Neural cell (in vitro differentiated cells): ENCODE data around the gene KCNK15. TPM values are rescaled to one million over a fixed set of nuclear protein-coding genes. Genes with fewer than 3 reads are reported as not detected.

Experiments
- H2AFZ ChIP-seq: fragments of 200-600, 300-800 bp; sonication (generic), shearing (Covaris generic); 2 replicates; pipeline ENCODE4 v1.6.0; 2014; ENCODE audit warnings: low read depth, mild to moderate bottlenecking, antibody characterized with exemption, low read length, moderate library complexity
- H3F3A ChIP-seq: fragments of 200-600 bp; shearing (Covaris generic); 2 replicates; pipeline ENCODE4 v1.6.1; 2016; ENCODE audit warnings: mild to moderate bottlenecking, moderate library complexity, mixed read lengths, antibody characterized with exemption, low read length; ENCODE audit not compliant: insufficient read depth, poor library complexity, severe bottlenecking
- H3K27ac ChIP-seq: fragments of 200-600, 300-800 bp; sonication (generic), shearing (Covaris generic); 2 replicates; pipeline ENCODE4 v1.5.1; 2014; ENCODE audit warnings: mild to moderate bottlenecking, low read length, moderate library complexity
- H3K27me3 ChIP-seq: fragments of 300-800, 200-600 bp; sonication (generic), shearing (Covaris generic); 2 replicates; pipeline ENCODE4 v1.6.0; 2014; ENCODE audit warnings: mild to moderate bottlenecking, low read depth, low read length, moderate library complexity; ENCODE audit not compliant: insufficient read depth
- H3K36me3 ChIP-seq: fragments of 300-800, 200-600 bp; sonication (generic), shearing (Covaris generic); 2 replicates; pipeline ENCODE4 v1.5.1; 2014; ENCODE audit warnings: mild to moderate bottlenecking, antibody characterized with exemption, low read length, moderate library complexity; ENCODE audit not compliant: insufficient read depth
- H3K4me2 ChIP-seq: fragments of 300-800, 200-600 bp; sonication (generic), shearing (Covaris generic); 2 replicates; pipeline ENCODE4 v1.6.0; 2014; ENCODE audit warnings: mild to moderate bottlenecking, low read length
- H3K4me3 ChIP-seq: fragments of 300-800, 200-600 bp; sonication (generic), shearing (Covaris generic); 2 replicates; pipeline ENCODE4 v1.5.1; 2014; ENCODE audit warnings: mild to moderate bottlenecking, low read length, moderate library complexity
- H3K79me2 ChIP-seq: fragments of 200-600 bp; shearing (Covaris generic); replicated peaks from 2 replicates; pipeline ENCODE4 v1.6.0; 2014; ENCODE audit warnings: mild to moderate bottlenecking, low read length, moderate library complexity; ENCODE audit not compliant: insufficient read depth
- H3K9ac ChIP-seq: fragments of 300-800, 200-600 bp; sonication (generic), shearing (Covaris generic); 2 replicates; pipeline ENCODE4 v1.6.1; 2016; ENCODE audit warnings: mild to moderate bottlenecking, low read length, mixed read lengths
- H3K9me2 ChIP-seq: fragments of 200-600 bp; shearing (Covaris generic); 2 replicates; pipeline ENCODE4 v1.6.1; 2016; ENCODE audit warnings: mild to moderate bottlenecking, low read length, mixed read lengths; ENCODE audit not compliant: insufficient read depth
- H3K9me3 ChIP-seq: fragments of 200-600, 300-800 bp; sonication (generic), shearing (Covaris generic); 2 replicates; pipeline ENCODE4 v1.6.1; 2016; ENCODE audit warnings: mild to moderate bottlenecking, mixed run types, low read length, moderate library complexity, mixed read lengths
- H4K20me1 ChIP-seq: fragments of 200-600 bp; shearing (Covaris generic); 2 replicates; pipeline ENCODE4 v1.6.1; 2016; ENCODE audit warnings: mild to moderate bottlenecking, mixed run types; ENCODE audit not compliant: insufficient read depth
- CTCF ChIP-seq: fragments of 450-650 bp; IDR thresholded peaks from 2 replicates; pipeline ENCODE4 v1.5.1; 2014; ENCODE audit warnings: antibody characterized with exemption, mild to moderate bottlenecking, moderate library complexity; ENCODE audit not compliant: poor library complexity, severe bottlenecking
- EP300 ChIP-seq: fragments of 450-650 bp; conservative IDR thresholded peaks from 2 replicates; pipeline ENCODE4 v1.6.1; 2014; ENCODE audit warnings: antibody characterized with exemption, mild to moderate bottlenecking, moderate library complexity; ENCODE audit not compliant: poor library complexity, severe bottlenecking
- EZH2 ChIP-seq: fragments of 200-600, 300-800 bp; shearing (Covaris generic), sonication (generic); IDR thresholded peaks from 2 replicates; pipeline ENCODE4 v1.6.1; 2014; ENCODE audit warnings: antibody characterized with exemption, low read length, borderline replicate concordance, mild to moderate bottlenecking; ENCODE audit not compliant: insufficient read depth, poor library complexity, severe bottlenecking
- MXI1 ChIP-seq: fragments of 450-650 bp; conservative IDR thresholded peaks from 2 replicates; pipeline ENCODE4 v1.6.1; 2014; ENCODE audit warnings: antibody characterized with exemption, mild to moderate bottlenecking; ENCODE audit not compliant: poor library complexity, severe bottlenecking
- POLR2AphosphoS5 ChIP-seq: IDR thresholded peaks from 2 replicates; pipeline ENCODE4 v1.6.1; 2012
- RAD21 ChIP-seq: fragments of 450-650 bp; conservative IDR thresholded peaks from 2 replicates; pipeline ENCODE4 v1.6.1; 2014; ENCODE audit warnings: antibody characterized with exemption, mild to moderate bottlenecking, moderate library complexity
- REST ChIP-seq: IDR thresholded peaks from 2 replicates; pipeline ENCODE4 v1.6.1; 2012; ENCODE audit warnings: borderline replicate concordance
- SMC3 ChIP-seq: fragments of 450-650 bp; conservative IDR thresholded peaks from 2 replicates; pipeline ENCODE4 v1.6.1; 2014; ENCODE audit warnings: antibody characterized with exemption, mild to moderate bottlenecking, moderate library complexity; ENCODE audit not compliant: poor library complexity
- TAF1 ChIP-seq: IDR thresholded peaks from 2 replicates; pipeline ENCODE4 v1.6.1; 2012; ENCODE audit warnings: low read depth
- polyA plus RNA-seq: library from polyadenylated mRNA; depleted of rRNA; stranded (reverse); fragments of >200 nt; gene quantifications from 2 replicates; pipeline ENCODE4 v1.2.3, GENCODE V29; 2014

The KCNK15 gene
- polyA plus RNA-seq, 1 donor from 2014 or later = not detected

DNA sequence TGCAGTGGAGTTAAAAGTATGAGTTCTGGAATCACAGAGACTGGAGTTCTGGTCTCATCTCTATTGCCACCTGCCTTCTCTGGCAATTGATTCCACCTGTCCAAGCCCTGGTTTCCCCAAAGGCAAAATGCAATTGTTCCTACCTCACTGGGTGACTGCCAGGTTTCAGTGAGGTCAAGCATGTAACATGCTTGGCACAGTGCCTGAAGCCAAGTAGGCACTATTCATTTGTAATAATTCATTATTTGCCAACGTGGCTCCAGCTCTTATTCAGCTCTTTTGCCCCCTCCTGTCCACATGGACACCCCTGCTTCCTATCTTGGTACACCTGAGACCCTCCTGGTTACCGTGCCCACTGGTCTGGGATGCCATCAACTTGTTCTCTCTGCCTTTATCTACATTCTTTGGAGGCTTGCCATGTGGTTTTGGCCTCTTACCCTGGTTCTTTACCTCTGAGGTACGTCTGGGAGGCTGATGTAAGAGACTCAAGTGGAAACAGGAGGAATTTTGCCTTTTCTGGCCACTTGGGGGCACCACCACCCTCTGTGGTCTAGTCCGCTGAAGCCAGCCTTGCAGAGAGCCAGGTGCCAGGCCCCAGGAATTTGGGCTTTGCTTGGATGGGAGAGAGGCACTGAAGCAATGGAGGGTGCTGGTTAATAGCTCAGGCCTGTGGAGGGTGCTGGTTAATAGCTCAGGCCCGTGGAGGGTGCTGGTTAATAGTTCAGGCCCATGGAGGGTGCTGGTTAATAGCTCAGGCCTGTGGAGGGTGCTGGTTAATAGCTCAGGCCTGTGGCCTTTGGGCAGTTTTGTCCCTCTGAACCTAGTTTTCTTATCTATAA lies 1.7 kb downstream of the KCNK15 start:
- TF ChIP-seq CTCF (peak; percentile 85), EZH2 (no peak), TAF1 (no peak), SMC3 (peak; percentile 89), RAD21 (peak; percentile 81), POLR2AphosphoS5 (no peak), EP300 (no peak), REST (no peak)
- peaks cover 24% of the 10 kb centered on the region for H3K27me3 ChIP-seq
- no peaks in the 10 kb centered on the region for H3K79me2 ChIP-seq
- no peaks in the 10 kb centered on the region for H4K20me1 ChIP-seq
- H3K36me3 ChIP-seq = no peaks in the 10 kb centered on the region
- no peak overlapping the region for H2AFZ ChIP-seq
- H3K4me3 ChIP-seq = no peak overlapping the region
- H3K9me2 ChIP-seq = no peaks in the 10 kb centered on the region
- H3K9ac ChIP-seq = no peak overlapping the region
- no peaks in the 10 kb centered on the region for H3K9me3 ChIP-seq
- peaks cover 3% of the 10 kb centered on the region for H3F3A ChIP-seq
- H3K4me2 ChIP-seq = no peak overlapping the region
- H3K27ac ChIP-seq = no peak overlapping the region

GRCh38 chr20:44748005-44748370 lies 2.3 kb downstream of the KCNK15 start:
- no peaks in the 10 kb centered on the region for H3K9me3 ChIP-seq
- no peak overlapping the region for H3K4me2 ChIP-seq
- H3K4me3 ChIP-seq = no peak overlapping the region
- no peaks in the 10 kb centered on the region for H3K9me2 ChIP-seq
- H3K27me3 ChIP-seq = peaks cover 24% of the 10 kb centered on the region
- no peaks in the 10 kb centered on the region for H4K20me1 ChIP-seq
- H3K79me2 ChIP-seq = no peaks in the 10 kb centered on the region
- no peak overlapping the region for H3K27ac ChIP-seq
- TF ChIP-seq CTCF = no peak
- no peak for TF ChIP-seq MXI1
- TF ChIP-seq TAF1 = no peak
- no peak for TF ChIP-seq POLR2AphosphoS5
- no peak for TF ChIP-seq RAD21
- TF ChIP-seq SMC3 = no peak
- TF ChIP-seq REST = no peak
- no peak for TF ChIP-seq EP300
- no peak for TF ChIP-seq EZH2
- H3K9ac ChIP-seq = no peak overlapping the region
- no peak overlapping the region for H2AFZ ChIP-seq
- H3K36me3 ChIP-seq = no peaks in the 10 kb centered on the region
- H3F3A ChIP-seq = peaks cover 3% of the 10 kb centered on the region
